ENCODE measurements around the gene MPV17L.
"Not testable (repeated sequence)": the region's sequence is repeated elsewhere in the genome, so short reads cannot be mapped to it uniquely, and the experiment has no call there.

Gene MPV17L

DNA sequence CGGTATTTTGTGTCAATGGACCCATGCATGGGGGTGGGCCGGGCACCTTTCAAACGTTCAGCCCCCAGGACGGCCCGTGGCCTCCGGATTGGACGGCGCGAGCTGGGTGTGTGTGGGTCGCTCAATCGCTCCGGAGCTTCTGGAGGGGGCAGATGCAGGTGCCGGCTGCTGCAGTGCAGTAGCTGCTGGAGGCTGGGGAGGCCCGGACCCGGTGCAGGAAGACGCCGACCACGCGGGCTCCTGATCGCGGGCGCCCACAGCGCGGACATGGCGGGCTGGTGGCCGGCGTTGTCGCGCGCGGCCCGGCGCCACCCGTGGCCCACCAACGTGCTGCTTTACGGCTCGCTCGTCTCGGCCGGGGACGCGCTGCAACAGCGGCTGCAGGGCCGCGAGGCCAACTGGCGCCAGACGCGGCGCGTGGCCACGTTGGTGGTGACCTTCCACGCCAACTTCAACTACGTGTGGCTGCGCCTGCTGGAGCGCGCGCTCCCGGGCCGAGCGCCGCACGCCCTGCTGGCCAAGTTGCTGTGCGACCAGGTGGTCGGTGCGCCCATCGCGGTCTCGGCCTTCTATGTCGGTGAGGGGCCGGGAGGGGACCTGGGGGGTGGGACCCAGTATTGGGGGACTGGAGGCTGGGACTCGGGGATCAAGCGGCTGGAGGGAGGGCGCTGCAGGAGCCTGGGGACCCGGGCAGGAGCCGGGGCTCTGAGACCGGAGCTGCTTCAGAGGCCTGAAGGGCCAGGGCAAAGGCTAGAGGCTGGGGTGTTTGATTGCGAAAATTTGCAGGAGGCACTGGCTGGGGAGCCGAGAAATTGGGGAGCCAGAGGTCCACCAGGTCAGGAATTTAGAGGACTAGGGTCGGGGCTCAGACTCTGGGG lies at the start of gene MPV17L:
Gene MPV17L (plus strand): TSS at position 124 of the 878 bp plus-strand sequence. CDS start 144 bp downstream, at position 268.
- not testable (repeated sequence) for DNase-seq (ENCODE audit: low read depth)

- not testable (repeated sequence) for DNase-seq (ENCODE audit: low read depth)
Measured at GRCh38 chr16:15348721-15349120, 46.8 kb upstream of the MPV17L start.

GRCh38 chr16:15351251-15351650 lies 44.3 kb upstream of the MPV17L start:
- not testable (repeated sequence) for DNase-seq (ENCODE audit: low read depth)

GRCh38 chr16:15351745-15352144 lies 43.8 kb upstream of the MPV17L start:
- DNase-seq (ENCODE audit: low read depth): not testable (repeated sequence)

DNA sequence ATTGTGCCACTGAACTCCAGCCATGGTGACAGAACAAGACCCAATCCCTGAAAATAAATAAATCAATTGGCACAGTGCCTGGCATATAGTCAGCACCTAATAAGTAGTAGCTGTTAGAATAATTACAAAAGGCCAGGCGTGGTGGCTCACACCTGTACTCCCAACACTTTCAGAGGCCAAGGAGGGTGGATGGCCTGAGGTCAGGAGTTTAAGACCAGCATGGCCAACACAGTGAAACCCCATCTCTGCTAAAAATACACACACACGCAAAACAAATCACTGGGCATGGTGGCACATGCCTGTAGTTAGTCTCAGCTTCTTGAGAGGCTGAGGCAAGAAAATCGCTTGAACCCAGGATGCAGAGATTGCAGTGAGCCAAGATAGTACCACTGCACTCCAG lies 42.7 kb upstream of the MPV17L start:
- DNase-seq (ENCODE audit: low read depth): not testable (repeated sequence)

DNA sequence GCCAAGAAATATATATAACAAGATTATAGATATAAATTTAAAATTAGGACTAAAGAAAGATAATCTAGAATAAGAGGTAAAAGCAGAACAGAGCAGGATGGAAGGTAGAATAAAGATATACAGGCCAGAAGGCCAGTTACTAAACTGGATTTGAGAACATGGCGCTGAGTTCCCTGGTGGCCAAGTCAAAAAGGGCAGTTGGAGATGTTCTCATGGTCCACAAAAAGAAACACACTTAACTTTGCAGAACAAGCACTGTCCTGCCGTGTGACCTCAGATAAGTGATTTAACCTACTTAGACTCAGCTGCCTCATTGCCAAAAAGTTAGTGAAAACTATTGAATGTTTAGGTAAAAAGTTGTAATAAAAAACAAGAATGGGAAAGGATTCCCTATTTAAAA lies 40.7 kb upstream of the MPV17L start:
- DNase-seq (ENCODE audit: low read depth): not testable (repeated sequence)

- DNase-seq (ENCODE audit: low read depth): not testable (repeated sequence)
Measured at GRCh38 chr16:15357495-15357894, 38.1 kb upstream of the MPV17L start.

DNA sequence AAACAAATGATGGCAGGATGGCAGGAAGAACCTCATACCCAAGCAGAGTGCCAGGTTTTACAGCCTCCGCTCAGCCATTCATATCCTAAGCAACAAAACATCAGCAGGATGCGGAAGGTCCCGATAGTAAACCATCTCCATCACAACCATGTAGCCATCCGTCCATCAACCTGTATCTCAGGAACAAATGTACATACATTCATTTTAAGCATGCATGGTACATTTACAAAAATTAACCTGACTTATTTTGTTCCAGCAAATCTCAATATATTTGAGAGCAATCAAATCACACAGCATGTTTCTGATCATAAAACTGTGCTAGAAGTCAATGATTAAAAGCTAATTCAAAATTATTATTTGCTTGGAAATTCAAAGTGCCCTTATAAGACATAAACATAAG lies 17.4 kb upstream of the MPV17L start, which contains the start of gene NPIPA5:
Gene NPIPA5 (minus strand): TSS at position 101 of the 400 bp plus-strand sequence. CDS start 0 bp downstream, at position 101.
- DNase-seq (ENCODE audit: low read depth): not testable (repeated sequence)

DNA sequence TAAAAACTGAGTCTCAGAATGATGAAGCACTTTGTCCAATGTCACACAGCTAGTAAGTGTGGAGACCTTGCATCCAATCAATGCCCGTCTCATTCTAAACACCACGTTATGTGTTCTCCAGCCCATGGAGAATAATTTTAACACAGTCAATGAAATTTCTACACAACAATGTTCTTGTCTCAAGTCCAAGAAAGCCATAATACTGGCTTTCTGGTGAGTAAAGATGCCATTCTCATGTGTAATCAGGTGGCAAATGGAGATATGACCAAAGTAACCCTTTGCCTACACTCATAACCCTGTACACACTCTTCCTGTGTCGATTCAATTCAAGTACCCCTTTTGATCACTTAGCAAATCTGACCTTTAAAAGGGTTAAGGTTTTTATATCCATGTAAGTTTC lies 12.7 kb upstream of the MPV17L start:
- not testable (repeated sequence) for DNase-seq (ENCODE audit: low read depth)

DNA sequence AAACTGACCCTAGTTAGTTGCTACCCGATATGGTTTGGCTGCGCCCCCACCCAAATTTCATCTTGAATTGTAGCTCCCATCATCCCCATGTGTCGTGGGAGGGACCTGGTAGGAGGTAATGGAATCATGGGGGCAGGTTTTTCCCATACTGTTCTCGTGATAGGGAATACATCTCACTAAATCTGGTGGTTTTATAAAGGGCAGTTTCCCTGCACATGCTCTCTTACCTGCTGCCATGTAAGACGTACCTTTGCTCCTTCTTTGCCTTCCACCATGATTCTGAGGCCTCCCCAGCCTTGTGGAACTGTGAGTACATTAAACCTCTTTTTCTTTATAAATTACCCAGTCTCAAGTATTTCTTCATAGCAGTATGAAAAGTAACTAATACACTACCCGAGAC lies 7.5 kb upstream of the MPV17L start:
- DNase-seq (ENCODE audit: low read depth): not testable (repeated sequence)

DNA sequence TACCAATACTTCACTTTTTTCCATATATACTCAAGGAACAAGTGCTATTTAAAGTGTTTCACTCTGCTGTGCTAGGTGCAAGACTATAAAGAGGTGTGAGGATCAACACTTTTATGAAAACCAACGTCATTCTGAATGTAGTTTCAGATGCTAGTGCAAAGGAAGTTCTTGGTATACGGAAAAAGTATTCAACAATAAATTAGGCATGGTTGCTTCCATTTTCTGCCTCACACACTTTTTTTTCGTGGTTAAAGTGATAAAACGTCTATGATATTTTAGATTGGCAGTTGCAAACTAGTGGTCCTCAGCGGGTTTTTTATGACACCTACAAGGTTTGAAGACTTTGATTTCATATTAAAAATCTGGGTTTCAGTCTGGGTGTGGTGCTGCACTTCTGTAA lies 5.6 kb upstream of the MPV17L start:
- DNase-seq (ENCODE audit: low read depth): not testable (repeated sequence)

DNA sequence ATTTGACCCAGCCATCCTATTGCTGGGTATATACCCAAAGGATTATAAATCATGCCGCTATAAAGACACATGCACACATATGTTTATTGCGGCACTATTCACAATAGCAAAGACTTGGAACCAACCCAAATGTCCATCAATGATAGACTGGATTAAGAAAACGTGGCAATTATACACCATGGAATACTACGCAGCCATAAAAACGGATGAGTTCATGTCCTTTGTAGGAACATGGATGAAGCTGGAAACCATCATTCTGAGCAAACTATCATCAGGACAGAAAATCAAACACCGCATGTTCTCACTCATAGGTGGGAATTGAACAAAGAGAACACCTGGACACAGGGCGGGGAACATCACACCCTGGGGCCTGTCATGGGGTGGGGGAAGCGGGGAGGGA lies 2.5 kb upstream of the MPV17L start:
- not testable (repeated sequence) for DNase-seq (ENCODE audit: low read depth)

- DNase-seq (ENCODE audit: low read depth): not testable (repeated sequence)
Measured at GRCh38 chr16:15396509-15396829, 915 bp downstream of the MPV17L start.

- DNase-seq (ENCODE audit: low read depth): no peak
Measured at GRCh38 chr16:15396948-15397594, 1.5 kb downstream of the MPV17L start.

DNA sequence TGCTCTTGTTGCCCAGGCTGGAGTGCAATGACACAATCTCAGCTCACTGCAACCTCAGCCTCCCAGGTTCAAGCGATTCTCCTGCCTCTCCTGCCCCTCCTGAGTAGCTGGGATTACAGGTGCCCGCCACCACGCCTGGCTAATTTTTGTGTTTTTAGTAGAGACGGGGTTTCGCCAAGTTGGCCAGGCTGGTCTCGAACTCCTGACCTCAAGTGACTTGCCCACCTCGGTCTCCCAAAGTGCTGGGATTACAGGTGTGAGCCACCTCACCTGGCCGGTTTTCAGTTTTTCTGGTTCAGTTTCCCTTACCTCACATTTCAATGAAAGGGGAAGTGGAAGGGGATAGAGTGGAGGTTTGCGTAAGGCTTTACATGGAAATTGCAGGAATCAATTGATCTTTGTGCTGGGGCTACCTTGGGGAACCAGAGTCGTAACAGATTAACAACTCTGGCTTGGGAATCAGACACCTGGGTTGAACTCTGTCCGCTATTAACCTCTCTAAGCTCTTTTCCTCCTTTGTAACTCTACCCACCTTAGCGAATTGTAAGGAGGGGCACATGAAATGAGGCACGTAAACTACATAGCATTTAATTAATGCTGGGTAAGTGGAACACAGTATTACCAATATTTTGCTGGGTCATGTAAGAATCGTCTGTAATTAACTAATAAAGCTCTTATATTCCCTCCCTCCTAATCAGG lies 3.2 kb downstream of the MPV17L start:
- DNase-seq (ENCODE audit: low read depth): no peak

DNA sequence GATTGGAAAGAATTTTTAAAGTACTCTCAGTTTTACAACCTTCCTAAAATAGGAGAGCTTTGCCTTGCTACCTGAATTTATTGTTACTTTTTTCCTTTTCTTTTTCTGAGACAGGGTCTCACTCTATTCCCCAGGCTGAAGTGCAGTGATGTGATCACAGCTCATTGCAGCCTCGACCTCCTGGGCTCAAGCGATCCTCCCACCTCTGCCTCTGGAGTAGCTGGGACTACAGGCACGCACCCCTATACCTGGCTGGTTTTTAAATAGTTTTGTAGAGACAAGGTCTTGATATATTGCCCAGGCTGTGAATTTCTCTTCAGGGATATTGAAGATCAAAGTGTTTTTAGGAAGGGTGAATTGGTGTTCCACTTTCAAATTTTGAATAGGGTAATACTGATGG lies 3.8 kb downstream of the MPV17L start:
- DNase-seq (ENCODE audit: low read depth): no peak

- not testable (repeated sequence) for DNase-seq (ENCODE audit: low read depth)
Measured at GRCh38 chr16:15400314-15400713, 4.8 kb downstream of the MPV17L start.

- no peak for DNase-seq (ENCODE audit: low read depth)
Measured at GRCh38 chr16:15401972-15402371, 6.4 kb downstream of the MPV17L start.

DNA sequence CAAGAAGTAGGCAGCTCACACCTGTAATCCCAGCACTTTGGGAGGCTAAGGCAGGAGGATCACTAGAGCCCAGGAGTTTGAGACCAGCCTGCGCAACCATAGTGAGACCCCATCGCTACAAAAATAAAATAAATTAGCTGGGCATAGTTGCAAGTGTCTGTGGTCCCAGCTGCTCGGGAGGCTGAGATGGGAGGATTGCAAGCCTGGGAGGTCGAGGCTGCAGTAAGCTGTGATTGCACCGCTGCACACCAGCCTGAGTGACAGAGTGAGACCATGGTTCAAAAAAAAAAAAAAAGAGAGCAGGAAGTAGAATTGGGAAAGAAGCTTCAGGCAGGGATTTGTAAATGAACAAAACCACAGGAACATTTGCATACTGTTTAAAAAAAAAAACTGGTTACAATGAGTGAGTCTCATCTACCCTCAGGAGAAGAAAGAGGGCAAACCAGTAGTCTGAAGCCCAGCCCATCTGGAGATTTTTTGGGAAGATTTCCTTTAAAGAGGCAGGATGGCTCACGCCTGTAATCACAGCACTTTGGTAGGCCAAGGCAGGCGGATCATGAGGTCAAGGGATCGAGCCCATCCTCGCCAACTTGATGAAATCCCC lies 7.9 kb downstream of the MPV17L start:
- DNase-seq (ENCODE audit: low read depth): no peak

DNA sequence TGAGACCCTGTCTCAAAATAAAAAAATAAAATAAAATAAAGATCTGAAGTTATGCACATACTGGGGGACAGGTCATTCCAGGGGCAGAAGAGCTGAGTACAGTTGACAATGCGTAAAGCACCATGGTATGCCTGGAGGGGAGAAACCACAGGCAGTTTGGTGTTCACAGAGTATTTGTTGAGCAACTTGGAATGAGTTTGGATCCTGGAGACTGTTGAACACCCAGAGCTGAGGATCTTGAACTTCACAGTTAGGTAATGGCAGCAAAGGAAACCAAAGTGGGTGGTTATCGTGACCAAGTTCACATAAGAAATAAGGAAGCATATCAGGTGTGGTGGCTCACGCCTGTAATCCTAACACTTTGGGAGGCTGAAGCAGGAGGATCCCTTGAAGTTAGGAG lies 8.5 kb downstream of the MPV17L start:
- not testable (repeated sequence) for DNase-seq (ENCODE audit: low read depth)

DNA sequence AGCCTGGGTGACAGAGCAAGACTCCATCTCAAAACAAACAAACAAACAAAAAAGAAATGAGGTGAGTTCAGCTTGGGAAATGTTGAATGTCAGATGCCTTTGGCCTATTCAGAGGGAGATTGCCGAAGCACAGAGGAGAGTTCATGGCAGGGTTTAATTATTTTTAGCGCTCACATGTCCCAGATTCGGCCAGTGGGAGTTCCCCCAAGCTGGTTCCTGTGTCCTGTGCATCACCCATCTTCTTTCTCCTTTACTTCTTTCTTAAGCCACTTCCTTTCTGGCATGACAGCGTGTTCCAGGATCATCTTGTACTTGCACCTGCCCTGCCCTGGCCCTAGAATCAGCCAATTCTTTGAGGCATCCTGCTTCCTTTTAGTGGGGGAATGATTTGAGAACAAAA lies 9.2 kb downstream of the MPV17L start:
- no peak for DNase-seq (ENCODE audit: low read depth)

DNA sequence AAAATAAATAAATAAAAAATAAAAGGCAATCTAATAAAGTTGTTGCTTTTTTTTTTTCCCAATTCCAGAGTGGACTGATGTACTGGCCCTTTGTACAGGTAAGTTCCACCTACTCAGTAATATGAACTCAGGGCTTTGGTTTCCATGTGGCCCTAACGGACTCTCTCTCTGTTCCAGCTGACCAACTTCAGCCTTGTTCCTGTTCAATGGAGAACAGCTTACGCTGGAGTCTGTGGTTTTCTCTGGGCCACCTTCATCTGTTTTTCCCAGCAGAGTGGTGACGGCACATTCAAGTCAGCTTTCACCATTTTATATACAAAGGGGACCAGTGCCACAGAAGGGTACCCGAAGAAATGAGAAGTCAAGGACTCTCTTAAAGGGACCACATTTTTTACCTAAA lies 12.2 kb downstream of the MPV17L start:
- not testable (repeated sequence) for DNase-seq (ENCODE audit: low read depth)

Measured in stimulated activated CD4-positive, alpha-beta T cell treated with anti-CD3 and anti-CD28 coated beads, Interleukin-2, amount 100 ng/mL, for 4 hours (primary cell).